Transverse colon (tissue), 3 donors: ENCODE results near the gene CHST11.
A peak's percentile ranks its signal among the peaks of the same experiment; 100 is the strongest.

ENCODE experiments used
- CTCF ChIP-seq, 5 experiments: fragments of 200-600 bp in 3 of 5; fragments of 450-650 bp in 2 of 5; sonication (generic) in 3 of 5; IDR thresholded peaks; 1 replicate in 2 of 5; 2 replicates in 3 of 5; pipeline ENCODE4 v1.5.1; 2016 to 2017; ENCODE audit warnings: antibody characterized with exemption in 5 of 5, inconsistent platforms in 3 of 5, mild to moderate bottlenecking in 2 of 5, moderate library complexity in 1 of 5
- POLR2A ChIP-seq: fragments of 450-650 bp; IDR thresholded peaks from one replicate; pipeline ENCODE4 v1.6.1; 2016; ENCODE audit warnings: antibody characterized with exemption, mild to moderate bottlenecking, moderate library complexity

GRCh38 chr12:104790296-104791125 lies 333.8 kb downstream of the CHST11 start:
- TF ChIP-seq POLR2A (no peak), CTCF (IDR thresholded peaks at IDR 0.05) (peak; percentile 40 to 75 (median 68))
